Raji (cell line): ENCODE measurements around the gene FAM184A.

Experiments used
- POLR2A ChIP-seq: IDR thresholded peaks from 2 replicates; pipeline ENCODE4 v1.6.1; 2011; ENCODE audit warnings: low read depth, low read length, control low read depth; ENCODE audit not compliant: insufficient read depth

Gene FAM184A

GRCh38 chr6:118918329-118918725 is 160.1 kb downstream of the FAM184A start:
- no peak for TF ChIP-seq POLR2A

GRCh38 chr6:118917546-118918328 is 160.7 kb downstream of the FAM184A start:
- TF ChIP-seq POLR2A: no peak

GRCh38 chr6:118914598-118914997 is 163.9 kb downstream of the FAM184A start:
- TF ChIP-seq POLR2A: no peak

- no peak for TF ChIP-seq POLR2A
These were observed 165.3 kb downstream of the FAM184A start for GRCh38 chr6:118913161-118913560.

- no peak for TF ChIP-seq POLR2A
These were observed 165.8 kb downstream of the FAM184A start for GRCh38 chr6:118912646-118913045.
